ENCODE measurements around the gene PALLD. TPM values are rescaled to one million over a fixed set of nuclear protein-coding genes. Genes with fewer than 3 reads are reported as not detected.

The PALLD gene
- total RNA-seq, 1 experiment from 2014 or later: 18.3 TPM

DNA sequence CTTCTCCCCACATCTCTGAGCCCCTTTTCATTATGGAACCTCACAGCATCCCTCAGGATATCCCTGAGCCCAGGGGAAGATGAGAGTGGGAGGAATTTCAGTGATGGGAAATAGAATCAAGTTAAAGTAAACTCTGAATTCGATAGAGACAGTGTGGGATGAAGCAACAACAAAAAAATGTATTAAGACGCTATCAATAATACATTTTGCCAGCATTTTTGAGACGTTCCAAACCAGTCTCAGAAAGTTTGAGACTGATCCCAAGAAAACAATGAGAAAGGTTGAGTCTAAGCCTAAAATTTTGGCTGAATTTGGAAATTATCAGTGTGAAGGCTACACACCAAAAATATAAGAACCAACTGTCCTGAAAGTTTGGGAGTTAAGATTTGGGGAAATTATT is 317.0 kb downstream of the PALLD start:
- Mint-ChIP-seq H3K27ac (peak overlapping the region in 1 of 3 experiments; percentile 33; a peak in 1 of 7 replicates), H3K4me1 (peaks cover 37% of the 10 kb centered on the region in 2 experiments), H3K27me3 (ENCODE audit: low read depth) (peaks cover 2% of the 10 kb centered on the region; the same call in 1 of the 2 replicates), H3K4me3 (no peak overlapping the region), H3K9me3 (no peaks in the 10 kb centered on the region), H3K36me3 (ENCODE audit: insufficient read depth in 1 of 3, low read depth in 3 of 3) (no peaks in the 10 kb centered on the region)
- Histone ChIP-seq H2AFZ (ENCODE audit: low read length) (no peak overlapping the region), H3K27me3 (ENCODE audit: insufficient read depth, low read length) (no peaks in the 10 kb centered on the region), H3K4me1 (ENCODE audit: insufficient read depth, low read length) (peaks cover 2% of the 10 kb centered on the region; the same call in 1 of the 2 replicates), H2BK20ac (ENCODE audit: low read depth, low read length, poor library complexity, severe bottlenecking) (no peak overlapping the region), H3K4ac (ENCODE audit: low read depth, low read length) (no peak overlapping the region), H2BK12ac (ENCODE audit: insufficient read length, low read depth, low read length) (no peak overlapping the region), H3K79me2 (ENCODE audit: insufficient read depth, low read length) (no peaks in the 10 kb centered on the region), H3T11ph (ENCODE audit: low read length) (no peak overlapping the region), H3K9ac (ENCODE audit: extremely low read depth, insufficient read length, low read length) (no peak overlapping the region), H4K91ac (ENCODE audit: insufficient read length, low read depth, low read length) (no peak overlapping the region), H2BK5ac (ENCODE audit: insufficient read length, low read length) (no peak overlapping the region), H3K18ac (ENCODE audit: insufficient read length, low read depth, low read length) (no peak overlapping the region), H3K9me3 (ENCODE audit: control insufficient read depth, low read depth, low read length) (no peaks in the 10 kb centered on the region), H3K23ac (ENCODE audit: insufficient read length, low read depth, low read length) (no peak overlapping the region), H3K27ac (ENCODE audit: insufficient read length, low read depth, low read length) (no peak overlapping the region), H3K23me2 (ENCODE audit: insufficient read length, low read depth, low read length, poor library complexity, severe bottlenecking) (no peaks in the 10 kb centered on the region), H4K20me1 (ENCODE audit: control insufficient read depth, insufficient read depth, insufficient read length) (no peaks in the 10 kb centered on the region), H4K8ac (replicated peaks; ENCODE audit: insufficient read length, low read depth, low read length) (no peak overlapping the region), H4K5ac (ENCODE audit: insufficient read length, low read depth, low read length) (no peak overlapping the region), H2BK120ac (ENCODE audit: low read depth, low read length, poor library complexity, severe bottlenecking) (no peak overlapping the region), H3K14ac (ENCODE audit: insufficient read depth, low read length) (no peak overlapping the region), H3K56ac (ENCODE audit: insufficient read length, low read depth, low read length) (no peak overlapping the region), H2BK15ac (ENCODE audit: low read depth, low read length) (no peak overlapping the region), H3K4me2 (ENCODE audit: insufficient read depth, insufficient read length, low read length) (no peak overlapping the region), H2AK5ac (ENCODE audit: insufficient read length, low read length) (no peak overlapping the region), H3K79me1 (ENCODE audit: insufficient read depth, low read depth, low read length, poor library complexity, severe bottlenecking) (no peaks in the 10 kb centered on the region)
- TF ChIP-seq, protein P1, sequence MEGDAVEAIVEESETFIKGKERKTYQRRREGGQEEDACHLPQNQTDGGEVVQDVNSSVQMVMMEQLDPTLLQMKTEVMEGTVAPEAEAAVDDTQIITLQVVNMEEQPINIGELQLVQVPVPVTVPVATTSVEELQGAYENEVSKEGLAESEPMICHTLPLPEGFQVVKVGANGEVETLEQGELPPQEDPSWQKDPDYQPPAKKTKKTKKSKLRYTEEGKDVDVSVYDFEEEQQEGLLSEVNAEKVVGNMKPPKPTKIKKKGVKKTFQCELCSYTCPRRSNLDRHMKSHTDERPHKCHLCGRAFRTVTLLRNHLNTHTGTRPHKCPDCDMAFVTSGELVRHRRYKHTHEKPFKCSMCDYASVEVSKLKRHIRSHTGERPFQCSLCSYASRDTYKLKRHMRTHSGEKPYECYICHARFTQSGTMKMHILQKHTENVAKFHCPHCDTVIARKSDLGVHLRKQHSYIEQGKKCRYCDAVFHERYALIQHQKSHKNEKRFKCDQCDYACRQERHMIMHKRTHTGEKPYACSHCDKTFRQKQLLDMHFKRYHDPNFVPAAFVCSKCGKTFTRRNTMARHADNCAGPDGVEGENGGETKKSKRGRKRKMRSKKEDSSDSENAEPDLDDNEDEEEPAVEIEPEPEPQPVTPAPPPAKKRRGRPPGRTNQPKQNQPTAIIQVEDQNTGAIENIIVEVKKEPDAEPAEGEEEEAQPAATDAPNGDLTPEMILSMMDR (conservative IDR thresholded peaks at IDR 0.05): no peak
- no peak for DNase-seq
- WGBS (ENCODE audit: extremely low coverage, insufficient read length, low lambda C conversion rate): no CpG with 5 or more reads among the region's 3 CpGs

Data from H9 (cell line).